HG02759 (cell line): ENCODE measurements around the gene MUC6.
"Not testable (repeated sequence)": the region's sequence is repeated elsewhere in the genome, so short reads cannot be mapped to it uniquely, and the experiment has no call there.

Source experiments
- ATAC-seq: cut with Tn5 transposase; IDR thresholded peaks from one replicate; pipeline ENCODE4 v1.9.1; 2021; ENCODE audit warnings: mild to moderate bottlenecking, moderate library complexity; ENCODE audit not compliant: unreplicated experiment

MUC6 gene

GRCh38 chr11:1024597-1025409 is 11.7 kb downstream of the MUC6 start:
- no peak for ATAC-seq

- ATAC-seq = no peak
Observed at GRCh38 chr11:1023811-1024596, 12.5 kb downstream of the MUC6 start.

GRCh38 chr11:1022908-1023810 is 13.4 kb downstream of the MUC6 start:
- ATAC-seq = no peak

- no peak for ATAC-seq
Observed at GRCh38 chr11:1022411-1022810, 14.1 kb downstream of the MUC6 start.

GRCh38 chr11:1020211-1020905 is 16.2 kb downstream of the MUC6 start:
- no peak for ATAC-seq

GRCh38 chr11:1019321-1019910 is 17.1 kb downstream of the MUC6 start:
- no peak for ATAC-seq

GRCh38 chr11:1018091-1018490 is 18.4 kb downstream of the MUC6 start:
- no peak for ATAC-seq

GRCh38 chr11:1017269-1018005 is 19.1 kb downstream of the MUC6 start:
- no peak for ATAC-seq

- not testable (repeated sequence) for ATAC-seq
Observed at GRCh38 chr11:1016610-1017126, 19.9 kb downstream of the MUC6 start.

GRCh38 chr11:1015826-1016545 is 20.5 kb downstream of the MUC6 start:
- no peak for ATAC-seq

- no peak for ATAC-seq
Observed at GRCh38 chr11:1015064-1015463, 21.5 kb downstream of the MUC6 start.

GRCh38 chr11:1014276-1014675 is 22.2 kb downstream of the MUC6 start:
- no peak for ATAC-seq

- ATAC-seq = no peak
Observed at GRCh38 chr11:1013631-1013935, 22.9 kb downstream of the MUC6 start.

GRCh38 chr11:1012740-1013630 is 23.5 kb downstream of the MUC6 start:
- ATAC-seq = no peak

- no peak for ATAC-seq
Observed at GRCh38 chr11:1012291-1012690, 24.2 kb downstream of the MUC6 start.

GRCh38 chr11:1011320-1011698 is 25.2 kb downstream of the MUC6 start:
- no peak for ATAC-seq

GRCh38 chr11:1010551-1011319 is 25.8 kb downstream of the MUC6 start:
- no peak for ATAC-seq
